NCI-H2171 (cell line): Measurements from ENCODE around the gene TSPAN9.

Experiments used
- DNase-seq: peaks from one replicate; lab custom pipeline; 2025; lab: John Stamatoyannopoulos, UW

The TSPAN9 gene

GRCh38 chr12:3316776-3317480 lies 239.7 kb downstream of the TSPAN9 start:
- no peak for DNase-seq

GRCh38 chr12:3317481-3317815 lies 240.3 kb downstream of the TSPAN9 start:
- no peak for DNase-seq

GRCh38 chr12:3317841-3318501 lies 240.8 kb downstream of the TSPAN9 start:
- no peak for DNase-seq

- no peak for DNase-seq
These were observed 242.7 kb downstream of the TSPAN9 start for GRCh38 chr12:3319723-3320492.

- no peak for DNase-seq
These were observed 243.8 kb downstream of the TSPAN9 start for GRCh38 chr12:3320881-3321509.

GRCh38 chr12:3321881-3322280 lies 244.7 kb downstream of the TSPAN9 start:
- no peak for DNase-seq

DNA sequence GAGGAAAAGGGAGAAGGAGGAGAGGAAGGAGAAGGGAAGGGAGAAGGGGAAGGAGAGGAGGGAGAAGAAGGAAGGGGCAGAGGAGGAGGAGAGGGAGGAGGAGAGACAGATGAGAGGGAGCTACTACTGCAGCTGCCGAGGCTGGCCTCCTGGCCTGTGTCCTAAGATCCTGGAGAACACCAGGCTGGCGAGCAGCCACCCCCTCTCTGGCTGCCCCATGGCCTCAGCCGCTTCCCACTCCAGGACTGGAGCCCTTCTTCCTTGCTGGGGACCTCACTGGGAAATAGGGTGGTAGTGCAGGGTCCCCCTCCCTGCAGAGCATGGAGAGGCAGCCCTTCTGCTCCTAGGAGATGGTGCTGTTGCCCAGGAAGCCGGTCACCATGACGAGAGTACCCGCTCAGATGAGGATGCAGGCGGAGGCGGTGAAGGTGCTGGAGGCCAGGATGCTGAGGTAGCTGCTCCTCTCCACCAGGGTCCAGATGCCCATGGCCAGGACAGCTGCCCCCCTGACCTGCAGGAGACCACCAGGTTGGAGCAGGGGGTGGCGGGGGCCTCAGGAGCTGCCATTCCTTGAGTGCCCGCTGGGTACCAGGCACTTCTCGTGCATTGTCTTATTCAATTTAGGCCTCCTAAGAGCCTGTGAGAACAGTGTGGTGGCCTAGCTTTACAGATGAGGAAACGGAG lies 246.0 kb downstream of the TSPAN9 start:
- DNase-seq: no peak

- no peak for DNase-seq
These were observed 248.6 kb downstream of the TSPAN9 start for GRCh38 chr12:3325736-3326135.

DNA sequence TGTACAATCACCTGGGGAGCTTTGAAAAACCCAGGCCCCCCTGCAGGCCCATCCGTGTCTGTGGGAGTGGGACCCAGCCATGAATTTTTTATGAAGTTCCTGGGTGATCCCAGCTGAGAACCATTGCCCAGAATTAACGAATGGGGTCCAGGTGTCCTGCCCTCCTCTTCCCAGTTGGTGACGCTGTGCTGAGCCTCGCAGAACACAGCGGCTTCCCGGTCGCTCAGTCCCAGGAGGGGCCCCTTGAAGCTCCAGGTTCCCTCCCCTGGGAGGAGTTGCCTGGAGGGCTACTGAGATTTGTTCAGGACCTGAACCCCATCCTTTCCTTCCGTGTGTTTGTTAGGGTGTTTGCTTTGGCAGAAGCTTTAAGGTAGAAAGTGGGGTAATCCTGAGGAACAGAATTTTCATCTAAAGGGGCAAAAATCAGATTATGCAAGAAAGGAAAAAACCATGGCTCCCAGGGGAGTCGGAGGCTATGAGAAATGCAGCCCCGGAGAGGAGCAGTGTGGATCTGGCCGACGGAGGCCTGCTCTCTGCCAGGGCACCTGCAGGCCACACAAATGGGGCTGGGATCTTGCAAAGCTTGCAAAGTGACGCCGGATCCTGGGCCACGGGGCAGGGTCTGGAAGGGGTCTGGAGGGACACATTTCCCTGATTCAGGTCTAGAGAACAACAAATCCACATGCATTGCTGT lies 249.1 kb downstream of the TSPAN9 start:
- no peak for DNase-seq

GRCh38 chr12:3326850-3327780 lies 249.9 kb downstream of the TSPAN9 start:
- DNase-seq: no peak

DNA sequence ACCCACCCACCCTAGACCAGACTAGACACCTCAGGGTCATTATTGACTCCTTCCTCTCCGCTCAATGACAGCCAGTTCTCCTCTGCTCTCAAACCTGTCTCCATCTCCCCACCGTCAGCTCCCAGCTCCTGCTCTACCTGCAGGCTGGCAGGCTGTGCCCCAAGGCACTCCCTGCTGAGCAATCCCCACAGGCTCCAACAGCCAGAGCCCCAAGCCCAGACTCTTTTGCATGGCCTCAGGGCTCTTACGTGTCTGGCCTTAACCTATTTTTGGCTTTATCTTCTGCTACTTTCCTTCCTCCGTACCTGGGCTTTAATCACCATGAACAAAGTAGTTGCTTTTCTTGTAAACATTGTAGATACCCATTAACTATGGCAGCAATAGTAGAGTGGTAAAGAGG lies 250.9 kb downstream of the TSPAN9 start:
- DNase-seq: no peak

GRCh38 chr12:3328571-3328970 lies 251.4 kb downstream of the TSPAN9 start:
- DNase-seq: no peak

DNA sequence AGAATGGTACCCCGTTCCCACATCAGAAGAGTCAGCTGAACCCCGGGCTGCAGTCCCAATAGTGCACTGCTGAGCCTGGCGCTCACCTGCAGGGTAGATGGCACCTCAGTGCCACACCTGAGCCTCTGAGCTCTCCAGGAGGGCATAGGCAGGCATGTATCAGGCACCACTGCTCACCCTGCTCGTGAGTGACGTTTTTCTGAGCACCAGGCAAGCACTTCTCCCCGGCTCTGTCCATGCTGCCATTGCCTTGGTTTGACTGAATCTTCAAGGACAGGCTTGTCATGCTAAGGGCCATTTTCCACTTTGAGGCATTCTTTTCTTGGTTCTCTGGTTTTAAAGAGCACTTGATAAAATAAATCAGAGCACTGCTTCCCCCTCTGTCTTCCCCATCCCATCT lies 252.2 kb downstream of the TSPAN9 start:
- DNase-seq: no peak

DNA sequence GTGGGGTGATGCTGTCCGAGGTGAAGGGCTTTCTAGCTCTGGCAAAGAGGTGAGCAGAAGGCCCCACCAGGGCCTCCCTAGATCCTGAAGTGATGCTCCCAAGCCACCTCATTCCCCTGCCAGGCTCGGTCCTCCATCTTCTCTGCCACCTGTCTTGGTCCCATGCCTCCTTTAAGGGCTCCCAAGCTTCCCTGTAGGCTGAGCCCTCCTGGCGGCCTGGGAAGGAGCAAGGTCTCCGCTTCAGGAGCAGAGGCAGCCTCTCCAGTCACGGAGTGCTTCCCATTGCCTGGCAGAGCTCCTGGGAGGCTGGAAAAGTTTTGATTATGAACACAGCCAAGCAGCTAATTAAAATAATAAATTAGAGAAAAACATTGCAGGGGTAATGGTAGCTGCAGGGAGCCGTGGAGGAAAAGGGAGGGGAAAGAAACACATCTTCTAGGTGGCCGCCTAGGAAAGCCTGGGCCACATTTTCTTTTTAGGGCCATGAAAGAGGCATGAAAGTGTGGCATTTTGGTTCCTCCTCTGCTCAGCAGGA lies 253.9 kb downstream of the TSPAN9 start:
- DNase-seq: no peak

GRCh38 chr12:3332188-3332587 lies 255.0 kb downstream of the TSPAN9 start:
- no peak for DNase-seq

DNA sequence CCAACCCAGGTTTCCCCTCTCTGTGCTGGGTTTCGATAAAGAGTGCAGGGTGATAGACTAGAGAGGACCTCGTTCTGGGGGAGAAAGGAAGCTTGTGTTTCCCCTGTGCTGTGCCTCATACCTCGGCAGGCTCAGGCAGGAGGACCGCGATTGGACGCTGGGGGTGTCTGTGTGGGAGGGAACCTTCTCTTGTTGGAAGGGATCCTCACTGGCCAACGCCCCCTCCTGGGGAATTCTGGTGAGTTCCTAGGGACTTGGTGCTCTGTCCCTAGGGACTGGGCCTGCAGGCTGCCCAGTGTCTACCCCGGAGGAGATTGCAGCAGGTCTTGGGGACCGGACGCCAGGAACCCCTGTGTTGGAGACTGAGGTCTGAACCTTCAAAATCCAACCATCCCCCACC lies 256.4 kb downstream of the TSPAN9 start:
- no peak for DNase-seq

GRCh38 chr12:3333991-3334391 lies 256.8 kb downstream of the TSPAN9 start:
- DNase-seq: no peak

GRCh38 chr12:3335078-3335487 lies 257.9 kb downstream of the TSPAN9 start:
- no peak for DNase-seq
